H1 (cell line): Measurements from ENCODE around the gene SPON2. TPM values are rescaled to one million over a fixed set of nuclear protein-coding genes. Genes with fewer than 3 reads are reported as not detected.

Experiments used
- EZH2 ChIP-seq: fragments of 200-600 bp; sonication (generic); IDR thresholded peaks from 2 replicates; pipeline ENCODE4 v1.7.1; 2012; ENCODE audit warnings: low read depth, mild to moderate bottlenecking, moderate library complexity, low read length, inconsistent platforms; ENCODE audit not compliant: severe bottlenecking
- polyA plus RNA-seq, 7 experiments: library from polyadenylated mRNA; depleted of rRNA in 3 of 7; stranded (reverse) in 5 of 7; unstranded in 2 of 7; fragments of >200 nt in 5 of 7; fragments of 200-250 nt in 2 of 7; gene quantifications; 1 replicate in 5 of 7; 2 replicates in 1 of 7; 4 replicates in 1 of 7; pipeline versions ENCODE4 v1.2.1 to v1.2.3, GENCODE V29; 2011 to 2013; ENCODE audit warnings: missing spikeins in 2 of 7, mixed read lengths in 2 of 7
- total RNA-seq: library from RNA; stranded (reverse); fragmentation: NEBNext Ultra II Directional; extraction: Animal tissue kit (Norgen Biotek cat#: 25700); gene quantifications from 2 replicates; pipeline ENCODE4 v1.2.1, GENCODE V29; 2021
- TF ChIP-seq, protein P1 (sequence below): fragments of 300-600 bp; sonication (generic); IDR thresholded peaks from 2 replicates; pipeline ENCODE4 v1.7.1; 2012; ENCODE audit warnings: low read length, moderate library complexity, mild to moderate bottlenecking, inconsistent platforms; ENCODE audit not compliant: insufficient replicate concordance

SPON2 gene
- total and polyA plus RNA-seq, 2 of the 8 experiments (the other 6 are each of a cell fraction or from before 2014, with no cell fraction given), result 2.8 to 3.2 TPM

- TF ChIP-seq, protein P1, sequence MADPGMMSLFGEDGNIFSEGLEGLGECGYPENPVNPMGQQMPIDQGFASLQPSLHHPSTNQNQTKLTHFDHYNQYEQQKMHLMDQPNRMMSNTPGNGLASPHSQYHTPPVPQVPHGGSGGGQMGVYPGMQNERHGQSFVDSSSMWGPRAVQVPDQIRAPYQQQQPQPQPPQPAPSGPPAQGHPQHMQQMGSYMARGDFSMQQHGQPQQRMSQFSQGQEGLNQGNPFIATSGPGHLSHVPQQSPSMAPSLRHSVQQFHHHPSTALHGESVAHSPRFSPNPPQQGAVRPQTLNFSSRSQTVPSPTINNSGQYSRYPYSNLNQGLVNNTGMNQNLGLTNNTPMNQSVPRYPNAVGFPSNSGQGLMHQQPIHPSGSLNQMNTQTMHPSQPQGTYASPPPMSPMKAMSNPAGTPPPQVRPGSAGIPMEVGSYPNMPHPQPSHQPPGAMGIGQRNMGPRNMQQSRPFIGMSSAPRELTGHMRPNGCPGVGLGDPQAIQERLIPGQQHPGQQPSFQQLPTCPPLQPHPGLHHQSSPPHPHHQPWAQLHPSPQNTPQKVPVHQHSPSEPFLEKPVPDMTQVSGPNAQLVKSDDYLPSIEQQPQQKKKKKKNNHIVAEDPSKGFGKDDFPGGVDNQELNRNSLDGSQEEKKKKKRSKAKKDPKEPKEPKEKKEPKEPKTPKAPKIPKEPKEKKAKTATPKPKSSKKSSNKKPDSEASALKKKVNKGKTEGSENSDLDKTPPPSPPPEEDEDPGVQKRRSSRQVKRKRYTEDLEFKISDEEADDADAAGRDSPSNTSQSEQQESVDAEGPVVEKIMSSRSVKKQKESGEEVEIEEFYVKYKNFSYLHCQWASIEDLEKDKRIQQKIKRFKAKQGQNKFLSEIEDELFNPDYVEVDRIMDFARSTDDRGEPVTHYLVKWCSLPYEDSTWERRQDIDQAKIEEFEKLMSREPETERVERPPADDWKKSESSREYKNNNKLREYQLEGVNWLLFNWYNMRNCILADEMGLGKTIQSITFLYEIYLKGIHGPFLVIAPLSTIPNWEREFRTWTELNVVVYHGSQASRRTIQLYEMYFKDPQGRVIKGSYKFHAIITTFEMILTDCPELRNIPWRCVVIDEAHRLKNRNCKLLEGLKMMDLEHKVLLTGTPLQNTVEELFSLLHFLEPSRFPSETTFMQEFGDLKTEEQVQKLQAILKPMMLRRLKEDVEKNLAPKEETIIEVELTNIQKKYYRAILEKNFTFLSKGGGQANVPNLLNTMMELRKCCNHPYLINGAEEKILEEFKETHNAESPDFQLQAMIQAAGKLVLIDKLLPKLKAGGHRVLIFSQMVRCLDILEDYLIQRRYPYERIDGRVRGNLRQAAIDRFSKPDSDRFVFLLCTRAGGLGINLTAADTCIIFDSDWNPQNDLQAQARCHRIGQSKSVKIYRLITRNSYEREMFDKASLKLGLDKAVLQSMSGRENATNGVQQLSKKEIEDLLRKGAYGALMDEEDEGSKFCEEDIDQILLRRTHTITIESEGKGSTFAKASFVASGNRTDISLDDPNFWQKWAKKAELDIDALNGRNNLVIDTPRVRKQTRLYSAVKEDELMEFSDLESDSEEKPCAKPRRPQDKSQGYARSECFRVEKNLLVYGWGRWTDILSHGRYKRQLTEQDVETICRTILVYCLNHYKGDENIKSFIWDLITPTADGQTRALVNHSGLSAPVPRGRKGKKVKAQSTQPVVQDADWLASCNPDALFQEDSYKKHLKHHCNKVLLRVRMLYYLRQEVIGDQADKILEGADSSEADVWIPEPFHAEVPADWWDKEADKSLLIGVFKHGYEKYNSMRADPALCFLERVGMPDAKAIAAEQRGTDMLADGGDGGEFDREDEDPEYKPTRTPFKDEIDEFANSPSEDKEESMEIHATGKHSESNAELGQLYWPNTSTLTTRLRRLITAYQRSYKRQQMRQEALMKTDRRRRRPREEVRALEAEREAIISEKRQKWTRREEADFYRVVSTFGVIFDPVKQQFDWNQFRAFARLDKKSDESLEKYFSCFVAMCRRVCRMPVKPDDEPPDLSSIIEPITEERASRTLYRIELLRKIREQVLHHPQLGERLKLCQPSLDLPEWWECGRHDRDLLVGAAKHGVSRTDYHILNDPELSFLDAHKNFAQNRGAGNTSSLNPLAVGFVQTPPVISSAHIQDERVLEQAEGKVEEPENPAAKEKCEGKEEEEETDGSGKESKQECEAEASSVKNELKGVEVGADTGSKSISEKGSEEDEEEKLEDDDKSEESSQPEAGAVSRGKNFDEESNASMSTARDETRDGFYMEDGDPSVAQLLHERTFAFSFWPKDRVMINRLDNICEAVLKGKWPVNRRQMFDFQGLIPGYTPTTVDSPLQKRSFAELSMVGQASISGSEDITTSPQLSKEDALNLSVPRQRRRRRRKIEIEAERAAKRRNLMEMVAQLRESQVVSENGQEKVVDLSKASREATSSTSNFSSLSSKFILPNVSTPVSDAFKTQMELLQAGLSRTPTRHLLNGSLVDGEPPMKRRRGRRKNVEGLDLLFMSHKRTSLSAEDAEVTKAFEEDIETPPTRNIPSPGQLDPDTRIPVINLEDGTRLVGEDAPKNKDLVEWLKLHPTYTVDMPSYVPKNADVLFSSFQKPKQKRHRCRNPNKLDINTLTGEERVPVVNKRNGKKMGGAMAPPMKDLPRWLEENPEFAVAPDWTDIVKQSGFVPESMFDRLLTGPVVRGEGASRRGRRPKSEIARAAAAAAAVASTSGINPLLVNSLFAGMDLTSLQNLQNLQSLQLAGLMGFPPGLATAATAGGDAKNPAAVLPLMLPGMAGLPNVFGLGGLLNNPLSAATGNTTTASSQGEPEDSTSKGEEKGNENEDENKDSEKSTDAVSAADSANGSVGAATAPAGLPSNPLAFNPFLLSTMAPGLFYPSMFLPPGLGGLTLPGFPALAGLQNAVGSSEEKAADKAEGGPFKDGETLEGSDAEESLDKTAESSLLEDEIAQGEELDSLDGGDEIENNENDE, result no peak
- TF ChIP-seq EZH2, result peak; percentile 22
Observed at GRCh38 chr4:1166509-1167243, 5.7 kb downstream of the SPON2 start (continued).
